Measurements from ENCODE around the gene SPNS3.

Gene SPNS3

GRCh38 chr17:4405699-4406098 is 28.0 kb upstream of the SPNS3 start:
- H3K27ac ChIP-seq (ENCODE audit: low read depth in 2 of 2, low read length in 2 of 2): no peak overlapping the region
- H3K4me3 ChIP-seq (ENCODE audit: low read length in 2 of 2): no peak overlapping the region
- no peaks in the 10 kb centered on the region for H3K36me3 ChIP-seq (ENCODE audit: control insufficient read depth in 2 of 2, insufficient read depth in 2 of 2, low read length in 2 of 2)
- no peaks in the 10 kb centered on the region for H3K27me3 ChIP-seq (ENCODE audit: control insufficient read depth in 2 of 2, insufficient read depth in 2 of 2, low read length in 2 of 2)
- no peaks in the 10 kb centered on the region for H3K4me1 ChIP-seq (ENCODE audit: control insufficient read depth in 2 of 2, insufficient read depth in 2 of 2, low read length in 2 of 2)
- H3K9me3 ChIP-seq (ENCODE audit: control insufficient read depth in 2 of 2, low read length in 2 of 2): no peaks in the 10 kb centered on the region
- no peak overlapping the region for H3K9ac ChIP-seq (ENCODE audit: low read depth in 1 of 2, low read length in 2 of 2)

GRCh38 chr17:4406386-4406785 is 27.4 kb upstream of the SPNS3 start:
- no peak overlapping the region for H3K4me3 ChIP-seq (ENCODE audit: low read length in 2 of 2)
- H3K9me3 ChIP-seq (ENCODE audit: control insufficient read depth in 2 of 2, low read length in 2 of 2): no peaks in the 10 kb centered on the region
- H3K27ac ChIP-seq (ENCODE audit: low read depth in 2 of 2, low read length in 2 of 2): no peak overlapping the region
- H3K36me3 ChIP-seq (ENCODE audit: control insufficient read depth in 2 of 2, insufficient read depth in 2 of 2, low read length in 2 of 2): no peaks in the 10 kb centered on the region
- no peaks in the 10 kb centered on the region for H3K4me1 ChIP-seq (ENCODE audit: control insufficient read depth in 2 of 2, insufficient read depth in 2 of 2, low read length in 2 of 2)
- no peaks in the 10 kb centered on the region for H3K27me3 ChIP-seq (ENCODE audit: control insufficient read depth in 2 of 2, insufficient read depth in 2 of 2, low read length in 2 of 2)
- H3K9ac ChIP-seq (ENCODE audit: low read depth in 1 of 2, low read length in 2 of 2): no peak overlapping the region

GRCh38 chr17:4407216-4407615 is 26.5 kb upstream of the SPNS3 start:
- Histone ChIP-seq H3K4me1 (ENCODE audit: control insufficient read depth in 2 of 2, insufficient read depth in 2 of 2, low read length in 2 of 2) (no peaks in the 10 kb centered on the region), H3K27me3 (ENCODE audit: control insufficient read depth in 2 of 2, insufficient read depth in 2 of 2, low read length in 2 of 2) (no peaks in the 10 kb centered on the region), H3K4me3 (ENCODE audit: low read length in 2 of 2) (no peak overlapping the region), H3K9ac (ENCODE audit: low read depth in 1 of 2, low read length in 2 of 2) (no peak overlapping the region), H3K9me3 (ENCODE audit: control insufficient read depth in 2 of 2, low read length in 2 of 2) (no peaks in the 10 kb centered on the region), H3K36me3 (ENCODE audit: control insufficient read depth in 2 of 2, insufficient read depth in 2 of 2, low read length in 2 of 2) (no peaks in the 10 kb centered on the region), H3K27ac (ENCODE audit: low read depth in 2 of 2, low read length in 2 of 2) (no peak overlapping the region)

GRCh38 chr17:4407851-4408250 is 25.9 kb upstream of the SPNS3 start:
- Histone ChIP-seq H3K4me3 (ENCODE audit: low read length in 2 of 2) (no peak overlapping the region), H3K27ac (ENCODE audit: low read depth in 2 of 2, low read length in 2 of 2) (peak overlapping the region in 1 of 2 donors; percentile 39), H3K27me3 (ENCODE audit: control insufficient read depth in 2 of 2, insufficient read depth in 2 of 2, low read length in 2 of 2) (no peaks in the 10 kb centered on the region), H3K36me3 (ENCODE audit: control insufficient read depth in 2 of 2, insufficient read depth in 2 of 2, low read length in 2 of 2) (no peaks in the 10 kb centered on the region), H3K4me1 (ENCODE audit: control insufficient read depth in 2 of 2, insufficient read depth in 2 of 2, low read length in 2 of 2) (peaks cover under 1% of the 10 kb centered on the region in 2 donors), H3K9ac (ENCODE audit: low read depth in 1 of 2, low read length in 2 of 2) (no peak overlapping the region), H3K9me3 (ENCODE audit: control insufficient read depth in 2 of 2, low read length in 2 of 2) (no peaks in the 10 kb centered on the region)

DNA sequence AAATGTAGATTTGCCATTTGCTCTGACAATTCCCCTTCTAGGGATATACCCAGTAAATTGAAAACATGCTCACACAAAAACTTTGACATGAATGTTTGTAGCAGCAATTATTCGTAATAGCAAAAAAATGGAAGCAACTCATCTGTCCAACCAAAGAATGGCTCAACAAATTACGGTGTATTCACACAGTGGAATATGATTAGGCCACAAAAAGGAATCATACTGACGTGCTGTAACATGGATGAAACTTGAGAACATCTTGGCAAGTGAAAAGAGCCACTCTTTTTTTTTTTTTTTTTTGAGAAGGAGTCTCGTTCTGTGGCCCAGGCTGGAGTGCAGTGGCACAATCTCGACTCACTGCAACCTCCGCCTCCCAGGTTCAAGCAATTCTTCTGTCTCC is 24.1 kb upstream of the SPNS3 start:
- peaks cover 3 to 4% of the 10 kb centered on the region in 2 donors for H3K4me1 ChIP-seq (ENCODE audit: control insufficient read depth in 2 of 2, insufficient read depth in 2 of 2, low read length in 2 of 2)
- H3K9ac ChIP-seq (ENCODE audit: low read depth in 1 of 2, low read length in 2 of 2): no peak overlapping the region
- H3K9me3 ChIP-seq (ENCODE audit: control insufficient read depth in 2 of 2, low read length in 2 of 2): no peaks in the 10 kb centered on the region
- no peaks in the 10 kb centered on the region for H3K36me3 ChIP-seq (ENCODE audit: control insufficient read depth in 2 of 2, insufficient read depth in 2 of 2, low read length in 2 of 2)
- H3K4me3 ChIP-seq (ENCODE audit: low read length in 2 of 2): no peak overlapping the region
- no peaks in the 10 kb centered on the region for H3K27me3 ChIP-seq (ENCODE audit: control insufficient read depth in 2 of 2, insufficient read depth in 2 of 2, low read length in 2 of 2)
- no peak overlapping the region for H3K27ac ChIP-seq (ENCODE audit: low read depth in 2 of 2, low read length in 2 of 2)

GRCh38 chr17:4411201-4411600 is 22.5 kb upstream of the SPNS3 start:
- peaks cover 3 to 4% of the 10 kb centered on the region in 2 donors for H3K4me1 ChIP-seq (ENCODE audit: control insufficient read depth in 2 of 2, insufficient read depth in 2 of 2, low read length in 2 of 2)
- H3K36me3 ChIP-seq (ENCODE audit: control insufficient read depth in 2 of 2, insufficient read depth in 2 of 2, low read length in 2 of 2): no peaks in the 10 kb centered on the region
- no peaks in the 10 kb centered on the region for H3K9me3 ChIP-seq (ENCODE audit: control insufficient read depth in 2 of 2, low read length in 2 of 2)
- no peak overlapping the region for H3K9ac ChIP-seq (ENCODE audit: low read depth in 1 of 2, low read length in 2 of 2)
- H3K27me3 ChIP-seq (ENCODE audit: control insufficient read depth in 2 of 2, insufficient read depth in 2 of 2, low read length in 2 of 2): no peaks in the 10 kb centered on the region
- no peak overlapping the region for H3K4me3 ChIP-seq (ENCODE audit: low read length in 2 of 2)
- no peak overlapping the region for H3K27ac ChIP-seq (ENCODE audit: low read depth in 2 of 2, low read length in 2 of 2)

DNA sequence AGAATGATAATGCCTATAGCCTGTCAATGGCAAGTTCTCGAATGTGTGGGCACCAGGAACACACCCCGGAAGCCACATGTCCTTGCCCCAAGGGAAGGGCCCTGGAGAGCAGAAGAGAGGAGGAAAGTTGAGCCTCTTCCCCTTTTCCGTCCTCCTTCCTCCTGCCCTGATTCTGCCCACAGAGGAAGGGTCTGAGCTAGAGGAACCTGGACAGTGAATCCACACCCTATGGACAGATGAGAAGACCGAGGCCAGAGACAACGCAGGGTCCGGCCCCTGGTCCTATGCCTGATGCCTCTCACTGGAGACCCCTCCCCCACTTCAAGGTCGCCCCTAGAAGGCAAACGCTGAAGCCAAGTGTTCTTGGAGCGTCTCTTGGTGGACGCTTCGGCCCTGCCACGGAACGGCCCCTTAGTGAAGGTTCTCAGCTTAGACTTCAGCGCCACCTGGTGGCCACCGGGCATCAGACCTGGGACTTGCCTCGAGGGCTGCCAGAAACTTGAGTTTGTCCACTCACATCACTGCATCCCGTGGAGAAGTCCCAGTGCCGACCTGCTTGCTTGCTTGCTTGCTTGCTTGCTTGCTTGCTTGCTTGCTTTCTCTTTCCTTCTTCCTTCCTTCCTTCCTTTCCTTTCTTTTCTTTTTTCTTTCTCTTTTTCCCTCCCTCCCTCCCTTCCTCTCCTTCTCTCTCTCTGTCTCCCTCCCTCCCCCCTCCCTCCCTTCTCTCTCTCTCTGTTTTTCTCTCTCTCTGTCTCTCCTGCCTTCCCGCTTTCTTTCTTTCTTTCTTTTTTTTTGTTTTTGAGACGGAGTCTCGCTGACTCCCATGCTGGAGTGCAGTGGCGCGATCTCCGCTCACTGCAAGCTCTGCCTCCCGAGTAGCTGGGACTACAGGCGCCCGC is 20.6 kb upstream of the SPNS3 start:
- Histone ChIP-seq H3K4me1 (ENCODE audit: control insufficient read depth in 2 of 2, insufficient read depth in 2 of 2, low read length in 2 of 2) (peaks cover 3 to 4% of the 10 kb centered on the region in 2 donors), H3K27ac (ENCODE audit: low read depth in 2 of 2, low read length in 2 of 2) (no peak overlapping the region), H3K9ac (ENCODE audit: low read depth in 1 of 2, low read length in 2 of 2) (no peak overlapping the region), H3K9me3 (ENCODE audit: control insufficient read depth in 2 of 2, low read length in 2 of 2) (no peaks in the 10 kb centered on the region), H3K27me3 (ENCODE audit: control insufficient read depth in 2 of 2, insufficient read depth in 2 of 2, low read length in 2 of 2) (no peaks in the 10 kb centered on the region), H3K36me3 (ENCODE audit: control insufficient read depth in 2 of 2, insufficient read depth in 2 of 2, low read length in 2 of 2) (no peaks in the 10 kb centered on the region), H3K4me3 (ENCODE audit: low read length in 2 of 2) (peak overlapping the region in 1 of 2 donors; percentile 50)

- Histone ChIP-seq H3K36me3 (ENCODE audit: control insufficient read depth in 2 of 2, insufficient read depth in 2 of 2, low read length in 2 of 2) (no peaks in the 10 kb centered on the region), H3K4me1 (ENCODE audit: control insufficient read depth in 2 of 2, insufficient read depth in 2 of 2, low read length in 2 of 2) (peaks cover 4 to 6% of the 10 kb centered on the region in 2 donors), H3K27me3 (ENCODE audit: control insufficient read depth in 2 of 2, insufficient read depth in 2 of 2, low read length in 2 of 2) (no peaks in the 10 kb centered on the region), H3K4me3 (ENCODE audit: low read length in 2 of 2) (no peak overlapping the region), H3K9ac (ENCODE audit: low read depth in 1 of 2, low read length in 2 of 2) (no peak overlapping the region), H3K27ac (ENCODE audit: low read depth in 2 of 2, low read length in 2 of 2) (no peak overlapping the region), H3K9me3 (ENCODE audit: control insufficient read depth in 2 of 2, low read length in 2 of 2) (no peaks in the 10 kb centered on the region)
These were observed 16.5 kb upstream of the SPNS3 start for GRCh38 chr17:4417129-4417667.

GRCh38 chr17:4420692-4421131 is 13.0 kb upstream of the SPNS3 start:
- Histone ChIP-seq H3K9ac (ENCODE audit: low read depth in 1 of 2, low read length in 2 of 2) (peak overlapping the region in 1 of 2 donors; percentile 21), H3K4me3 (ENCODE audit: low read length in 2 of 2) (peak overlapping the region in 1 of 2 donors; percentile 9), H3K27ac (ENCODE audit: low read depth in 2 of 2, low read length in 2 of 2) (no peak overlapping the region), H3K4me1 (ENCODE audit: control insufficient read depth in 2 of 2, insufficient read depth in 2 of 2, low read length in 2 of 2) (peaks cover 0 to 3% of the 10 kb centered on the region in 2 donors), H3K27me3 (ENCODE audit: control insufficient read depth in 2 of 2, insufficient read depth in 2 of 2, low read length in 2 of 2) (no peaks in the 10 kb centered on the region), H3K9me3 (ENCODE audit: control insufficient read depth in 2 of 2, low read length in 2 of 2) (no peaks in the 10 kb centered on the region), H3K36me3 (ENCODE audit: control insufficient read depth in 2 of 2, insufficient read depth in 2 of 2, low read length in 2 of 2) (no peaks in the 10 kb centered on the region)

GRCh38 chr17:4422864-4423263 is 10.9 kb upstream of the SPNS3 start:
- no peak overlapping the region for H3K9ac ChIP-seq (ENCODE audit: low read depth in 1 of 2, low read length in 2 of 2)
- no peaks in the 10 kb centered on the region for H3K27me3 ChIP-seq (ENCODE audit: control insufficient read depth in 2 of 2, insufficient read depth in 2 of 2, low read length in 2 of 2)
- H3K4me3 ChIP-seq (ENCODE audit: low read length in 2 of 2): no peak overlapping the region

More at GRCh38 chr17:4422864-4423263, 10.9 kb upstream of the SPNS3 start:
- H3K4me1 ChIP-seq (ENCODE audit: control insufficient read depth in 2 of 2, insufficient read depth in 2 of 2, low read length in 2 of 2): peaks cover 0 to 3% of the 10 kb centered on the region in 2 donors
- no peaks in the 10 kb centered on the region for H3K36me3 ChIP-seq (ENCODE audit: control insufficient read depth in 2 of 2, insufficient read depth in 2 of 2, low read length in 2 of 2)
- H3K27ac ChIP-seq (ENCODE audit: low read depth in 2 of 2, low read length in 2 of 2): no peak overlapping the region
- no peaks in the 10 kb centered on the region for H3K9me3 ChIP-seq (ENCODE audit: control insufficient read depth in 2 of 2, low read length in 2 of 2)

Data from mucosa of rectum (tissue), 2 donors.